SK-N-SH (cell line): ENCODE results near the gene STX17. TPM values are rescaled to one million over a fixed set of nuclear protein-coding genes. Genes with fewer than 3 reads are reported as not detected.
A peak's percentile ranks its signal among the peaks of the same experiment; 100 is the strongest.
"Not testable (repeated sequence)": the region's sequence is repeated elsewhere in the genome, so short reads cannot be mapped to it uniquely, and the experiment has no call there.

ENCODE experiments used
- CTCF ChIA-PET: fragments of 300-600, 350-600 bp; formaldehyde crosslinking; extraction: SDS; loops from one replicate; lab custom pipeline; 2021; lab: Yijun Ruan, JAX
- POLR2A ChIA-PET: fragments of 350-600 bp; sonication (Branson Sonifier 250); formaldehyde crosslinking; extraction: SDS; loops from one replicate; lab custom pipeline; 2020; ENCODE audit warnings: antibody characterized with exemption, inconsistent platforms; lab: Yijun Ruan, JAX
- DNase-seq: peaks from one replicate; pipeline ENCODE4 v3.0.0; 2012
- H2AFZ ChIP-seq: fragments of 200-600 bp; sonication (generic); 2 replicates; pipeline ENCODE4 v1.8.1; 2016; ENCODE audit warnings: antibody characterized with exemption, mild to moderate bottlenecking, low read depth
- H3F3A ChIP-seq: fragments of 200-600 bp; sonication (generic); replicated peaks from 2 replicates; pipeline ENCODE3; 2016; ENCODE audit warnings: antibody characterized with exemption, mild to moderate bottlenecking; ENCODE audit not compliant: insufficient read depth
- H3K27ac ChIP-seq, 2 experiments: fragments of 200-500 bp in 1 of 2; fragments of 200-600 bp in 1 of 2; sonication (Bioruptor generic) in 1 of 2; sonication (generic), shearing (Covaris generic) in 1 of 2; 2 replicates each; pipeline versions ENCODE4 v1.5.1 to v1.6.1; 2014 to 2016; ENCODE audit warnings: low read depth in 2 of 2, inconsistent platforms in 1 of 2, low read length in 1 of 2, mild to moderate bottlenecking in 1 of 2, mixed read lengths in 1 of 2
- H3K27me3 ChIP-seq: fragments of 200-600 bp; sonication (generic), shearing (Covaris generic); 2 replicates; pipeline ENCODE4 v1.6.1; 2016; ENCODE audit warnings: mixed run types; ENCODE audit not compliant: insufficient read depth
- H3K36me3 ChIP-seq, 2 experiments: fragments of 200-500 bp in 1 of 2; fragments of 200-600 bp in 1 of 2; sonication (Bioruptor generic) in 1 of 2; sonication (generic) in 1 of 2; replicated peaks in 1 of 2; 2 replicates each; pipeline versions ENCODE3 to v1.5.1; 2014 to 2016; ENCODE audit warnings: low read length in 1 of 2, mild to moderate bottlenecking in 1 of 2; ENCODE audit not compliant: insufficient read depth in 2 of 2, control insufficient read depth in 1 of 2
- H3K4me1 ChIP-seq, 2 experiments: fragments of 200-500 bp in 1 of 2; fragments of 200-600 bp in 1 of 2; sonication (Bioruptor generic) in 1 of 2; sonication (generic), shearing (Covaris generic) in 1 of 2; 2 replicates each; pipeline versions ENCODE4 v1.5.1 to v1.6.1; 2014 to 2016; ENCODE audit warnings: low read depth in 1 of 2, low read length in 1 of 2, mixed run types in 1 of 2; ENCODE audit not compliant: insufficient read depth in 2 of 2, control insufficient read depth in 1 of 2
- H3K4me2 ChIP-seq: fragments of 200-600 bp; sonication (generic), shearing (Covaris generic); 2 replicates; pipeline ENCODE4 v1.6.1; 2017; ENCODE audit warnings: mixed run types
- H3K4me3 ChIP-seq, 2 experiments: fragments of 200-500 bp in 1 of 2; fragments of 200-600 bp in 1 of 2; sonication (Bioruptor generic) in 1 of 2; sonication (generic), shearing (Covaris generic) in 1 of 2; 2 replicates each; pipeline versions ENCODE4 v1.5.1 to v1.8.1; 2014 to 2016; ENCODE audit warnings: low read depth in 2 of 2, inconsistent platforms in 1 of 2, low read length in 1 of 2, mild to moderate bottlenecking in 1 of 2, mixed read lengths in 1 of 2, moderate library complexity in 1 of 2
- H3K79me2 ChIP-seq: fragments of 200-600 bp; sonication (generic); 2 replicates; pipeline ENCODE4 v1.8.1; 2017; ENCODE audit warnings: mild to moderate bottlenecking; ENCODE audit not compliant: insufficient read depth
- H3K9ac ChIP-seq: fragments of 200-600 bp; sonication (generic); 2 replicates; pipeline ENCODE4 v1.6.1; 2017; ENCODE audit warnings: mixed run types
- H3K9me2 ChIP-seq: fragments of 200-600 bp; sonication (generic); 2 replicates; pipeline ENCODE4 v1.6.1; 2017; ENCODE audit warnings: mixed run types
- H3K9me3 ChIP-seq: fragments of 200-600 bp; sonication (generic); 2 replicates; pipeline ENCODE4 v1.6.1; 2017; ENCODE audit warnings: mixed run types, mild to moderate bottlenecking, moderate library complexity
- H4K20me1 ChIP-seq: fragments of 200-600 bp; sonication (generic); 2 replicates; pipeline ENCODE4 v1.6.1; 2017; ENCODE audit warnings: mild to moderate bottlenecking, mixed run types; ENCODE audit not compliant: insufficient read depth
- NRF1 ChIP-seq: IDR thresholded peaks from 2 replicates; pipeline ENCODE4 v1.6.1; 2012; ENCODE audit warnings: low read depth, mild to moderate bottlenecking, low read length
- POLR2AphosphoS5 ChIP-seq: IDR thresholded peaks from 2 replicates; pipeline ENCODE4 v1.6.1; 2012; ENCODE audit warnings: low read depth, low read length
- TAF1 ChIP-seq: IDR thresholded peaks from 2 replicates; pipeline ENCODE4 v1.6.1; 2012; ENCODE audit warnings: low read depth, mild to moderate bottlenecking, low read length, moderate library complexity, borderline replicate concordance
- TEAD4 ChIP-seq: IDR thresholded peaks from 2 replicates; pipeline ENCODE4 v1.4.0; 2012; ENCODE audit warnings: mild to moderate bottlenecking, borderline replicate concordance; ENCODE audit not compliant: insufficient read depth
- USF1 ChIP-seq: IDR thresholded peaks from 2 replicates; pipeline ENCODE4 v1.4.0; 2012; ENCODE audit warnings: low read depth, borderline replicate concordance
- WGBS: methylation state at CpG from one replicate; pipeline ENCODE4 v1.1.6; 2017; ENCODE audit warnings: low lambda C conversion rate; 5-methylcytosine and 5-hydroxymethylcytosine counted together
- polyA plus RNA-seq, 3 experiments: library from polyadenylated mRNA; depleted of rRNA; stranded (reverse); fragments of >200 nt; gene quantifications; 2 replicates each; pipeline ENCODE4 v1.2.3, GENCODE V29; 2012
- TF ChIP-seq, protein P1 (sequence below): IDR thresholded peaks from 2 replicates; pipeline ENCODE4 v1.6.1; 2012; ENCODE audit warnings: mild to moderate bottlenecking, low read depth, low read length, moderate library complexity
- TF ChIP-seq, protein P2 (sequence below): IDR thresholded peaks from 2 replicates; pipeline ENCODE4 v1.4.0; 2012; ENCODE audit warnings: low read depth

The STX17 gene
- polyA plus RNA-seq (2012; rRNA removed): 6.1 and 6.9 TPM in 2 replicates
- polyA plus RNA-seq (2012; cell fraction: cytosol; rRNA removed): 7.2 and 8.4 TPM in 2 replicates
- 7.8 and 14.1 TPM in 2 replicates for polyA plus RNA-seq (2012; cell fraction: nucleus; rRNA removed)

- DNase-seq: peak; percentile 98
- Histone ChIP-seq H3K4me2 (peak within 1 kb of the TSS; percentile 86), H3K9me2 (no peaks in the 10 kb centered on the region)
- POLR2A ChIA-PET: interaction anchor here (0.6 kb wide), 1 partner anchor 9 kb away, joined by 3 read pairs; no protein-coding TSS in a partner anchor
- 3% methylated on average over 35 of the region's 76 CpGs for WGBS
- CTCF ChIA-PET: interaction anchor here (0.7 to 2.2 kb wide), 5 partner anchors 9 to 722 kb away, joined by 3 to 6 read pairs (median 5); no protein-coding TSS in a partner anchor
- TF ChIP-seq, protein P1, sequence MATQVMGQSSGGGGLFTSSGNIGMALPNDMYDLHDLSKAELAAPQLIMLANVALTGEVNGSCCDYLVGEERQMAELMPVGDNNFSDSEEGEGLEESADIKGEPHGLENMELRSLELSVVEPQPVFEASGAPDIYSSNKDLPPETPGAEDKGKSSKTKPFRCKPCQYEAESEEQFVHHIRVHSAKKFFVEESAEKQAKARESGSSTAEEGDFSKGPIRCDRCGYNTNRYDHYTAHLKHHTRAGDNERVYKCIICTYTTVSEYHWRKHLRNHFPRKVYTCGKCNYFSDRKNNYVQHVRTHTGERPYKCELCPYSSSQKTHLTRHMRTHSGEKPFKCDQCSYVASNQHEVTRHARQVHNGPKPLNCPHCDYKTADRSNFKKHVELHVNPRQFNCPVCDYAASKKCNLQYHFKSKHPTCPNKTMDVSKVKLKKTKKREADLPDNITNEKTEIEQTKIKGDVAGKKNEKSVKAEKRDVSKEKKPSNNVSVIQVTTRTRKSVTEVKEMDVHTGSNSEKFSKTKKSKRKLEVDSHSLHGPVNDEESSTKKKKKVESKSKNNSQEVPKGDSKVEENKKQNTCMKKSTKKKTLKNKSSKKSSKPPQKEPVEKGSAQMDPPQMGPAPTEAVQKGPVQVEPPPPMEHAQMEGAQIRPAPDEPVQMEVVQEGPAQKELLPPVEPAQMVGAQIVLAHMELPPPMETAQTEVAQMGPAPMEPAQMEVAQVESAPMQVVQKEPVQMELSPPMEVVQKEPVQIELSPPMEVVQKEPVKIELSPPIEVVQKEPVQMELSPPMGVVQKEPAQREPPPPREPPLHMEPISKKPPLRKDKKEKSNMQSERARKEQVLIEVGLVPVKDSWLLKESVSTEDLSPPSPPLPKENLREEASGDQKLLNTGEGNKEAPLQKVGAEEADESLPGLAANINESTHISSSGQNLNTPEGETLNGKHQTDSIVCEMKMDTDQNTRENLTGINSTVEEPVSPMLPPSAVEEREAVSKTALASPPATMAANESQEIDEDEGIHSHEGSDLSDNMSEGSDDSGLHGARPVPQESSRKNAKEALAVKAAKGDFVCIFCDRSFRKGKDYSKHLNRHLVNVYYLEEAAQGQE: 0 out of 2 replicates have a peak, but pooled peaks have one; percentile 22
- TF ChIP-seq TEAD4 (no peak), USF1 (no peak), TAF1 (peak; percentile 46; the same call in 1 of the 2 replicates), NRF1 (peak; percentile 74), POLR2AphosphoS5 (peak; percentile 94)
- TF ChIP-seq, protein P2, sequence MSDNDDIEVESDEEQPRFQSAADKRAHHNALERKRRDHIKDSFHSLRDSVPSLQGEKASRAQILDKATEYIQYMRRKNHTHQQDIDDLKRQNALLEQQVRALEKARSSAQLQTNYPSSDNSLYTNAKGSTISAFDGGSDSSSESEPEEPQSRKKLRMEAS: peak; percentile 51
- TF ChIP-seq, all 33 proteins: peak for 5
- no peaks in the 10 kb centered on the region for H3K9me3 ChIP-seq
- H2AFZ ChIP-seq: peak within 1 kb of the TSS; percentile 99
- peaks cover 34% of the 10 kb centered on the region for H3K79me2 ChIP-seq
- peak within 1 kb of the TSS; percentile 94 for H3K9ac ChIP-seq
- H3K4me3 ChIP-seq: peak within 1 kb of the TSS; percentile 81 to 82
- peaks cover 5 to 8% of the 10 kb centered on the region in 2 experiments; a peak in 3 of 4 replicates for H3K4me1 ChIP-seq
- no peaks in the 10 kb centered on the region for H3K27me3 ChIP-seq
- peak within 1 kb of the TSS; percentile 86 to 87 for H3K27ac ChIP-seq
- H3F3A ChIP-seq: peaks cover 4% of the 10 kb centered on the region
- no peaks in the 10 kb centered on the region for H4K20me1 ChIP-seq
- H3K36me3 ChIP-seq: no peaks in the 10 kb centered on the region
Observed at GRCh38 chr9:99906403-99907207, at the start of gene STX17. TSS of gene STX17 (plus strand) at chr9:99906654. CDS start at chr9:99915240, 8,586 bp downstream.

- H3K36me3 ChIP-seq, H3K9ac ChIP-seq, H3K4me2 ChIP-seq, H3K27me3 ChIP-seq, H3K4me3 ChIP-seq, H3K79me2 ChIP-seq, H2AFZ ChIP-seq, H3K9me3 ChIP-seq, DNase-seq, H3K9me2 ChIP-seq, POLR2A ChIA-PET, H3F3A ChIP-seq, H3K27ac ChIP-seq, H4K20me1 ChIP-seq: not testable (repeated sequence)
- WGBS: 92% methylated on average over 3 of the region's 3 CpGs
- H3K4me1 ChIP-seq: peaks cover 0 to 13% of the 10 kb centered on the region in 2 experiments; a peak in 1 of 4 replicates
- CTCF ChIA-PET: interaction anchor here (1.1 to 1.9 kb wide), 2 partner anchors 9 to 673 kb away, joined by 4 to 6 read pairs; no protein-coding TSS in a partner anchor
Observed at GRCh38 chr9:99857576-99857975, 48.9 kb upstream of the STX17 start.
